KG1 (cell line): ENCODE data around the gene THAP6.
"Not testable (repeated sequence)": the region's sequence is repeated elsewhere in the genome, so short reads cannot be mapped to it uniquely, and the experiment has no call there.

Experiments used
- DNase-seq: peaks from one replicate; lab custom pipeline; 2025; lab: John Stamatoyannopoulos, UW

Gene THAP6

GRCh38 chr4:75514131-75514948, at the start of gene THAP6, which contains the start of gene RCHY1:
Gene THAP6 (plus strand): TSS chr4:75514473. CDS start chr4:75515453, 980 bp downstream.
Gene RCHY1 (minus strand): TSS chr4:75514403. CDS start chr4:75514286, 117 bp downstream.
- DNase-seq, result peak; percentile 89

GRCh38 chr4:75469896-75470295, 44.4 kb upstream of the THAP6 start:
- DNase-seq, result no peak

- no peak for DNase-seq
Measured at GRCh38 chr4:75470738-75471137, 43.5 kb upstream of the THAP6 start.

GRCh38 chr4:75477201-75477600, 37.1 kb upstream of the THAP6 start:
- no peak for DNase-seq

- DNase-seq, result no peak
Measured at GRCh38 chr4:75484190-75484589, 30.1 kb upstream of the THAP6 start.

GRCh38 chr4:75490155-75490554, 24.1 kb upstream of the THAP6 start:
- no peak for DNase-seq

- no peak for DNase-seq
Measured at GRCh38 chr4:75494563-75494962, 19.7 kb upstream of the THAP6 start.

- DNase-seq, result no peak
Measured at GRCh38 chr4:75495476-75495875, 18.8 kb upstream of the THAP6 start.

- no peak for DNase-seq
Measured at GRCh38 chr4:75496406-75496805, 17.9 kb upstream of the THAP6 start.

- DNase-seq, result no peak
Measured at GRCh38 chr4:75497133-75497532, 17.1 kb upstream of the THAP6 start.

GRCh38 chr4:75498041-75498440, 16.2 kb upstream of the THAP6 start:
- no peak for DNase-seq

GRCh38 chr4:75499900-75500299, 14.4 kb upstream of the THAP6 start:
- no peak for DNase-seq

- no peak for DNase-seq
Measured at GRCh38 chr4:75502671-75503070, 11.6 kb upstream of the THAP6 start.

GRCh38 chr4:75505630-75506029, 8.6 kb upstream of the THAP6 start:
- DNase-seq, result no peak

GRCh38 chr4:75509592-75509991, 4.7 kb upstream of the THAP6 start:
- not testable (repeated sequence) for DNase-seq

- DNase-seq, result no peak
Measured at GRCh38 chr4:75511841-75512240, 2.4 kb upstream of the THAP6 start.

GRCh38 chr4:75512386-75513211, 1.7 kb upstream of the THAP6 start:
- DNase-seq, result peak; percentile 54

- peak; percentile 38 for DNase-seq
Measured at GRCh38 chr4:75513526-75514130, 645 bp upstream of the THAP6 start.

- DNase-seq, result peak; percentile 64
Measured at GRCh38 chr4:75514949-75515612, 808 bp downstream of the THAP6 start.

GRCh38 chr4:75516144-75516543, 1.9 kb downstream of the THAP6 start:
- DNase-seq, result no peak

- not testable (repeated sequence) for DNase-seq
Measured at GRCh38 chr4:75519452-75519851, 5.2 kb downstream of the THAP6 start.

GRCh38 chr4:75525086-75525485, 10.8 kb downstream of the THAP6 start:
- DNase-seq, result no peak
